DMS79 treated with DMSO at 0.1 percent for 48 hours (cell line): Measurements from ENCODE around the gene SNPH.
"Not testable (repeated sequence)": the region's sequence is repeated elsewhere in the genome, so short reads cannot be mapped to it uniquely, and the experiment has no call there.

ENCODE experiments used
- DNase-seq: peaks from one replicate; lab custom pipeline; 2025; lab: John Stamatoyannopoulos, UW

Gene SNPH

DNA sequence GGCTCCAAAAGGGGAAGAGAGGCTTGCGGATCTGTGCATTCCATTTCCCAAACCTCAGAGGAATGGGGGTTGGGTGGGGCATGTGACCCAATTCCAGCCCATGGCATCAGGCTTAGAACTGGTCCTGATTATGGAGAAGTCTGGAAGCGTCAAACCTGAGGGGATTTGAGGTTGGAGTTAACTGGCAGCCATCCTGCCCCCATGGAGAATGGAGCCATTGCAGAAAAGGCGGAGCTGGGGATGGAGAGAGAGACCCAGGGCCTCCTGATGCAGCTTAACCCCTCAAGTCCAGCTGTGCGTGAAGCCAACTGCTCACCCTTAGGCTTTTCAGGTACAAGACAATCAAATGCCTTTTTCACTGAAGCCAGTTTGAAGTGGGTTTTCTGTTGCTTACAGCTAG, 72.7 kb downstream of the SNPH start:
- no peak for DNase-seq

DNA sequence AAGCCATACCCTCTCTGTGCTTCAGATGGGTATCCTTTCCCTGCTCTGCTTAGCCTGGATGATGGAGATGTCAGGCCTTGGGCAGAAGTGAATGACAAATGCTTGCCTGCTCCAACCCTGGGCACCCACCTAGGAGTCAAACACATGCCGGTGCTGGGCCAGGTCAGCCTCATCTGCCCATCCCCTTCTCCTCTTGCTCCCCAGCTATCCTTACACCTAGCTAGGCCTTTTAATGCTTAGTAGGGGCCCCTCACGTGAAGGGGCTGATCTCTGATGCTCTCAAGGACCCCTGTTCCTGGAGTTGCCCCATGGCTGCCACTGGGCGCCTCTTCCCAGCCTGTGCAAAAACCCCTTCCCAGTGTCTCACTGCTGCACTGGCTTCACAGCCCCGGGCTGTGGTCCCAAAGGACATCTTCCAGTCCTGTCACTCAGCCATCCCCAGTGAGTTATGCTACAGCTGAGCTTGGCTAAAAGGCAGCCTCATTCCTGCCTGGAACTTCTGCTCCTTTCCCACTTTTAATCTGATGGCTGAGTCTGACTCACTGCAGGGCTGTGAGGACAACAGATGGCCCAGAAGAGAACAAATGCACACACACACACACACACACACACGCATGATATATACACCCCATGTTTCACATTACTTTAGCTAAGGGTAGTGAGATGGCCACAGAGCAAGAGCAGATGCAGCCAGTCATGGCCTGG, 75.6 kb downstream of the SNPH start:
- no peak for DNase-seq

DNA sequence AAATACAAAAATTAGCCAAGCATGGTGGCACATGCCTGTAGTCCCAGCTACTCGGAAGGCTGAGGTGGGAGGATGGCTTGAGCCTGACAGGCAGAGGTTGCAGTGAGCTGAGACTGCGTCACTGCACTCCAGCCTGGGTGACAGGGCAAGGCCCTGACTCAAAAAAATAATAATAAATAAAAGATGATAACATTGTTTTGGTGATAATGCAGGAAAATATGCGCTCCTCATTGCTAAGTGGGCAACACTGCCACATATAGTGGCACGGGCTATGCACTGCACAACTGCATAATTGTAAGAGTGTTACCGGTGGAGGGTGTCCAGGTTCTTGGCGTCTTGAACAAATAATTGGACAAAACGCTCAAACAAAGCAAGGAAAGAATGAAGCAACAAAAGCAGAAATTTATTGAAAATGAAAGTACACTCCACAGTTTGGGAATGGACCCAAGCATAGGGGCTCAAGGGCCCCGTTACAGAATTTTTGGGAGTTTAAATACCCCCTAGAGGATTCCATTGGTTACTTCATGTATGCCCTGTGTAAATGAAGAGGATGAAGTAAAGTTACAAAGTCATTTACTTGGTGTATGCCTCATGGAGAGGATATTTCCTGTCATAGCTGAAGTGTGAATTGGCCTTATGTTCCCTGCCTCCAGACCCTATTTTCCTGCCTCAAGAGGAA, 77.5 kb downstream of the SNPH start:
- not testable (repeated sequence) for DNase-seq

DNA sequence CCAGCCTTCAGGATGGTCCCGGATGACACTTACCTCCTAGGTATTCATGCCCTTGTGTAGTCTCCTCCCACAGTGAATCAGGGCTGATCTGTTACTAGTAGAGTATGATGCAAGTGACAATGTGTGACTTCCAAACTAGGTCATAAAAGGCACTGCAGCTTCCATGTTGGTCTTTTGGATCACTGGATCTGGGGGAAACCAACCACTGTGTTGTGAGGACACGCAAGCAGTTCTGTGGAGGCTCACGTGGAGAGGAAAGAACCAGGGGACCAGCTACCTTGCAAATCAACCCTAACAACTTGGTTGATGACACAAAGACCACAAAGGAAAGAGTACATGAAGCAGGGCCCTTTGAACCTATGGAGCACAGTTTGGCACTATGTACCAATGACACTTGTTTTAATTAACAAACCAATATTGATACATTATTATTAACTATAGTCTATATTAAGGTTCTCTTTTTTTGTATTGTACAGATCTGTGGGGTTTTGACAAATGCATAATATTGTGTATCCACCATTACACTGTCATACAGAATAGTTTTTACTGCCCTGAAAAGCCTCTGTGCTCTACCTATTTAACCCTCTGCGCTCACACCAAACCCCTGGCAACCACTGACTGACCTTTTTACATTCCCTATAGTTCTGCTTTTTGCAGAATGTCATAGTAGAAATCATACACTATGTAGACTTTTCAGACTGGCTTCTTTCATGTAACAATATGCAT, 79.1 kb downstream of the SNPH start:
- no peak for DNase-seq

DNA sequence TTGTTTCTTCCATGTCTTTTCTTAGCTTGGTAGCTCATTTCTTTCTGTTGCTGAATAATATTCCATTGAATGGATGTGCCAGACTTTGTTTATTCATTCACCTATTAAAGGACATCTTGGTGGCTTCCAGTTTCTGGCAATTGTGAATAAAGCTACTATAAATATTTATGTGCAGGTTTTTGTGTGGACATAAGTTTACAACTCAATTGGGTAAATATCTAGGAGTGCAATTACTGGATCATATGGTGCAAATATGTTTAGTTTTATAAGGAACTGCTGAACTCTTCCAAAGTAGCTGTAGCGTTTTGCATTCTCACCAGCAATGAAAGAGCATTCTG, 79.6 kb downstream of the SNPH start:
- no peak for DNase-seq

DNA sequence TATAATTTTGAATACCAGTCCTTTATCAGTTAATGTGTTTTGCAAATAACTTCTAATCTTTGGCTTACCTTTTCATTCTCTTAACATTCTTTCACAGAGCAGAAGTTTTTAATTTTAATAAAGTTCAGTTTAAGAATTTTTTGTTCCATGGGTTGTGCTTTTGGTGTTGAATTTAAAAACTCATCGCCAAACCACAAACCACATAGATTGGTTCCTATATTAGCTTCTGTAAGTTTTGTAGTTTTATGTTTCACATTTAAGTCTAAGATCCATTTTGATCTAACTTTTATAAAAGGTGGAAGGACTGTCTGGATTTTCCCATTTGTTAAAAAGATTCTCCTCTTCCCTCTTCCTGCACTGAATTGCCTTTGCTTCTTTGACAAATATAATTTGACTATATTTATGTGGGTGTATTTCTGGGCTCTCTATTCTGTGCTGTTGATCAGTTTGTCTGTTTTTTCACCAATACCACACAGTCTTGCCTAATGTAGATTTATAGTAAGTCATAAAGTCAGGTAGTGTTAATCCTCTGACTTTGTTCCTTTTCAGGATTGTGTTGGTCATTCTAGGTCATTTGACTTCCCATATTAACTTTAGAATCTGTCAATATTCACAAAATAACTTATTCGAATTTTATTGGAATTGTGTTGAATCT, 80.3 kb downstream of the SNPH start:
- no peak for DNase-seq

DNA sequence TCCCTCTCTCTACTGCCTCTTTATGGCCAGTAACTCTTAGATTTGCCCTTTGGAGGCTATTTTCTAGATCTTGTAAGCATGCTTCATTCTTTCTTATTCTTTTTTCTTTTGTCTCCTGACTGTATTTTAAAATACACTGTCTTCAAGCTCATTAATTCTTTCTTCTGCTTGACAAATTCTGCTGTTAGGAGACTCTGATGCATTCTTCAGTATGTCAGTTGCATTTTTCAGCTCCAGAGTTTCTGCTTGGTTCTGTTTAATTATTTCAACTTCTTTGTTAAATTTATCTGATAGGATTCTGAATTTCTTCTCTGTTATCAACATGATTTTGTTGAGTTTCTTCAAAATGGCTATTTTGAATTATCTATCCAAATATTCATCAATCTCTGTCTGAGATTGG, 87.9 kb downstream of the SNPH start:
- DNase-seq = no peak

DNA sequence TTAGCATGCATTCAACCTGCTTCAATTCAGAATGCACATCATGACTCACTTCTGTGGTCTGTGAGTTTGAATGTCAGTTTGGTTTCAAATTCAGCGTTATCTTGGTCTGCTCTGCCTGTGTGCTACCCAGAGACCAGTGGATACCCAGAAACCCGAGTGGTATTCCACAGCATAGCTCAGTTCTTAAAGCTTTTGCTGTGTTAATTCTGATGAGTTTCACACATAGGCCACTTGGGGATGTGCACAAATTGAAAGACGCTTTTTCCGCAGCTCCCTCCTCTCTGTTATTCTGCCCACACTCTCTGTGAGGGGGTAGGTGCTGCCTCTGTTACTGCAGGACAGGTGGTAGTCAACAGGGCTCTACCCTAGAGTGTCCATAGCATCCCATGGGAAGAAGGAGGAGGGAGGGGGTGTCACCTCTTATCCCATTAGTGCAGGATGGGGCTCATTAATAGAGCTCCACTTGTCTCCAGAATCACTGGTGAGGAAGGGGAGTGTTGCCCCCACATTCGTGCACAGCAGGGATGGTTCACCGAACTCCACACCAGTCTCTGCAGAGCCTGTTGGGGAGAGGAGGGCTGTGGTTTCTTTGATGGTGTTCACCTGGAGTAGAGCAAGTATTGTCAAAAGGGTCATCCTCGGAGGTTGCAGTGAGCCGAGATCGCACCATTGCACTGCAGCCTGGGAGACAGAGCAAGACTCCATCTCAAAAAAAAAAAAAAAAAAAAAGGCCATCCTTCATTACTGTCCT, 92.0 kb downstream of the SNPH start:
- DNase-seq = no peak
